H54 (cell line): ENCODE results near the gene HOXB2.

Experiments used
- DNase-seq: peaks from one replicate; pipeline ENCODE4 v3.0.0; 2011; ENCODE audit warnings: low spot score, mixed read lengths; ENCODE audit not compliant: insufficient read length
- FAIRE-seq: peaks from 3 replicates; lab custom pipeline; 2011; peaks lifted over from hg19 to GRCh38; lab: Jason Lieb, UNC
- POLR2A ChIP-seq: IDR thresholded peaks from 2 replicates; pipeline ENCODE4 v1.6.1; 2011; ENCODE audit warnings: low read depth, mild to moderate bottlenecking, low read length

The HOXB2 gene

DNA sequence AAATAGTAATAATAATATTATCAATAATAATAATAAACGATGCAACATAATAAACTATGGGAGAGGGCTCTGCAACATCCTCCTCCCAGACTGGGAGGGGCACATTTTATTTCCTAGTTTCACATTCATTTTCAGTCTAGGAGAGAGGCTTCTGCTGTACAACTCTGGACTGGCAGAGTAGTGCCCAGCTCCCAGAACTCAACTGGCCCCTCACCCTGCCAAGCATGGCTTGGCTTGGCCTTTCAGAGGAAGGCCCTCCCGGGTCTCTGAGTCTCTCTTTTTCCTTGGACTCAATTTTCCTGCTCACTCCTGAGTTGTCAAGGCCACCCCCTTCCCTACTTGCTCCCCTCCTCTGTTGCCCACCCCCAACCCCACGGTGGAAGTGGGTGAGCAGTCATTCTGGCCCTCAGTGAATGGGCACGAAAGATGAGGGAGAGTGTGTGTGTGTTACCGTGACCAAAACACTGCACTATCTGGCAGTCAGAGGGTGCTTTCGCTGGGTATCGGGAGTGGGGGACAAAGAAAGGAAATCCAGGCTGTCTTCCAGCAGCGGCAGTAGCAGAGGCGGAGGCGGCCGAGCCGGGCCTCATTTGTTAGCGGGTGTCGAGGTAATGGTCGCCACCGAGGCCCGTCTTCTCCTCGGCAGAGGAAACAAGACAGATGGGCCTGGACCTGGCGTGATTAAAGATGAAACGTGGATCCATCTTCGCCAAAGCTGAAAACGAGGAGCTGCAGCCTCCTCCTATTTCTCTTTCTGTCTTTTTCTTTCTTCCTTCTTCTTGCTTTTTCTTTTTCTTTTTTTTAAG, 31.0 kb upstream of the HOXB2 start:
- TF ChIP-seq POLR2A = no peak
- FAIRE-seq (no peak), DNase-seq (no peak)

DNA sequence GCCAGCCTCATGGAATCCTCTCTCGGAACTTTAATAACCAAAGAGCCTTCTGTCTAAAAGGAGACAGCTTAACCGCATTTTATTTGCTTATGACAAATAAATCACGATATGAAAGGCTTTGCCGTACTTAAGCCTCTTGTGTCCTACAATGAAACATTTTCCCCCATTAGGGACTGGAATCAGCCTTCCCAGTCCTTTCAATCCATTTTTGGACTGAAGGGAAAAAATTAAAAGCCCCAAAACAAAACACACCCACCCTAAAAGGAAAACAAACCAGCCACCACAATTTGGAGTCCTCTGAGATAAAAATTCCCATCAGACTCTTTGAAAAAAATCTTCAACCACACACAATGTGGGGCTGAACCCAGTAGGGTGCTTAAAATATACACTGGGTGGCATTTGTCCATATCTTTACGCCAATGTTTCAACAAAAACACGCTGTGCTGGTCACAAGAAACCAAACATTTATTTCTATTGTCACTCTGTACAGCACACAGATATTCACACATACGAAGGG, 30.2 kb upstream of the HOXB2 start:
- DNase-seq (no peak), FAIRE-seq (no peak)
- TF ChIP-seq POLR2A = no peak

DNA sequence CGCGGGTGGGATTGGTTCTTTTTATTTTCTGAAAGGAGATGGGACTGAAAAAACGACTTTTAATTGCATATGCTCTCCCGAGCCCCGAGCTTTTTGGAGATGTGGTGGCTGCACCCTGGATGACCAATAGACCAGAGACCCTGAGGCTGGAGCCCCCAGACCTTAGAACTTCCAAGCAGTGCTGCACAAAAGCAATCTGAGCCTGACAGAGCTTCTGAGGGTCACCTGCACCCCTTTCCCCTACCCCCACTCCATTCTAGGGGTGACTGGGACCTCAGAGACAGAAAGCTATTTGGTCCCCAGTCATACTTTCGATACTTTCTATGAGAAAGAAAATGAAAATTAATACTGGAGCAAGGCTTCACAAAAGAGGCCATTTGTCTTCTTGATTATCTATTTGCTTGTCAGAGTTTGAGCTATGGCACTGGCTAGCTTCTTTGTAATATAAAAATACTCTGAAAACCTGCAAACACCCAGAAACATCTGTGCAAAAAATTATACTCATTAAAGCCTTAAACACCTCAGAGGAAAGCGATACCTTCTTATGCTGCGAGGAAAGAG, 29.7 kb upstream of the HOXB2 start:
- TF ChIP-seq POLR2A = no peak
- DNase-seq (no peak), FAIRE-seq (no peak)

DNA sequence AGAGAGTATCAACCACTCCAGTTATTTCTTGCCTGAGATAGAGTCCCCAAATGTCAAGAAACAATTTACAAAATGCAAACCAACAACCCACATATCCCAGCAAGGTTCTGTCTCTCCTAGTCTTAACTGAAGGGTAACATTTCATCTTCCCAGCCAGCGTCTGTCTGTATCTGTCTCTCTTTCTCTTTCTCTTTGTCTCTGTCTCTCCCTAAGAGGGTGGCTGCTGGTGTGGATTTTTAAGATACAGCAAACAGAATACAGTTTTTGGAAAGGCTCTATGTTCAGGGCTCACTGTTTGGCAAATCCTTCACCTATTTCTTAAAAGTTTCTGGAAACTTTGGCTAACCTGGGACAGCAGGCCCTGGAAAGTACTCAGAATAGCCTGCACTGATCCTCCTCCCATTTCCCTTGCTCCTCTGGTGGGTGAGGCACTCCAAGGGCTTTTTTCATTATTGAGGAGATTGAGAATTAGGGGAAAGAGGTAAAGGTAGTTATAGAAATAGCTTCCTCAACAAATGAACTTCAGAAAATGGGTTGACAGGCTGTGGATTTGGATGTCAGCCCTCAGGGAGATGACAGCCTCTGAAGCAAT, 27.0 kb upstream of the HOXB2 start:
- FAIRE-seq (no peak), DNase-seq (no peak)
- no peak for TF ChIP-seq POLR2A

DNA sequence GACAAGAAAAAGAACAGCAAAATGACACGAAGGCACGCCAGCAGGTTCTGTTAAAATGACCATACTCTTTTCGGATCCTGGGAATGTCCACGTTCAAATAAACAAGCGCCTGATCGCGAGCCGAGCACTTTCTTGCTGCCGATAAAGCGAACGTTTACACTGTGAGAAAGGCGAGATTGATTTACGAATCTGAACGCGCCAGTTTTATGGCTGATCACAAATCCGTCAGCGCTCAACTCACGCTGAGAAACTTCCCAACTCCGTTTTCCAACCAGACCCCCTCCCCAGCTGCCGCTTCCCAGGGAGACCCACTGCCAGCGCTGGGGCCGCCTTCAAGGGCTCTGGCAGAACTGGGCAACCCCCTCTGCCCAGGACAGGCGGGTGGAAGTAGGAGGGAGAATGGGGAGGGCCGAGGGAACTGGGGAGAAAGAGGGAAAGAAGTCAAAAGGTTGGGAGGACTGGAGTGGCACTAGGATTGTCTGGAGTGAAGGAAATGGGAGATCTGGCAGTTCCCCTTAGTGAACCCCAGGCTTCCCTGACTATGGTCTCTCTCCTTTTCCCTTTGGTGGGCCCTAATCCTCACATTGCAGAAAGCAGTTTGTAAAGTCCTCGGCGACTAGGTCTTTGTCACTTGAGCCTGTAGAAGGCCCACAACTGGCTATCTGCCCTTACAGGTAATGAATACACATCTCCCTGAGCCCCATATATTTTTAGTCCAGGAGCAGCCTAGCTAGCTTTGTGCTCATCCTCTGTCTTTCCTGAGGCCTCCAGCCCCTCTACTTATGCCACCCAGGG, 26.3 kb upstream of the HOXB2 start:
- DNase-seq (no peak), FAIRE-seq (no peak)
- no peak for TF ChIP-seq POLR2A

DNA sequence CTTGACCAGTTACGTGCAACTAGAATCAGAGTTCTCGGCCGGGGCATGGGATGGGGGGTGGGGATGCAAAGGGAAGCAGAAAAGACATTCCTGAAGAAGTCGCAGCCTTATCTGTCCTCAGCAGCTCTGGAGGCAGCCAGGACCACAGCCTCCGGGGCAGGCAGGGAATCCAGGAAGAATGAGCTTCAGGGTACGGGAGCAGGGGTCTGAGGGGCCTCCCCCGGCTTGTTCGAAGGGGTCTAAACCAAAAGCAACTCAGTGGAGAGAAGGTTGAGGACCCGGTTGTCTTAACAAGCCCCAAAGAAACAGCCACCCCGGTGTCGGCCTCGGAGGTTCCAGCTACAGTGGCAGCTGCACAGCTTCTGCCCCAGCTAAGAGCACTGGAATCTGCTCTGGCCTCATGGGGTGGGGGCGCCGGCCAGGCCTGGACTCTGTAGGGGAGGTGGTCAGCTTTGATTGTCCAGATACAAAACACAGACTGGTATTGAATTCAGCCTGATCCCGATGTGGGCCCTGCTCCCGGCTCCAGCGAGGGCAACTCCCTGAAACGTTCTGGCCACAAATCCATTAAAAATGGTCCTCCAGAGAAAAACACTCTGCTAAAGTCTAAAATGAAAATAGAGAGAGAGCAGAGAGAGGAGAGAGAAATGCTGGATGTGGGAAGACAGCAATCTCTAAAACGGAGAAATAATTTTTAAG, 25.6 kb upstream of the HOXB2 start:
- FAIRE-seq = no peak
- no peak for TF ChIP-seq POLR2A
- no peak for DNase-seq

DNA sequence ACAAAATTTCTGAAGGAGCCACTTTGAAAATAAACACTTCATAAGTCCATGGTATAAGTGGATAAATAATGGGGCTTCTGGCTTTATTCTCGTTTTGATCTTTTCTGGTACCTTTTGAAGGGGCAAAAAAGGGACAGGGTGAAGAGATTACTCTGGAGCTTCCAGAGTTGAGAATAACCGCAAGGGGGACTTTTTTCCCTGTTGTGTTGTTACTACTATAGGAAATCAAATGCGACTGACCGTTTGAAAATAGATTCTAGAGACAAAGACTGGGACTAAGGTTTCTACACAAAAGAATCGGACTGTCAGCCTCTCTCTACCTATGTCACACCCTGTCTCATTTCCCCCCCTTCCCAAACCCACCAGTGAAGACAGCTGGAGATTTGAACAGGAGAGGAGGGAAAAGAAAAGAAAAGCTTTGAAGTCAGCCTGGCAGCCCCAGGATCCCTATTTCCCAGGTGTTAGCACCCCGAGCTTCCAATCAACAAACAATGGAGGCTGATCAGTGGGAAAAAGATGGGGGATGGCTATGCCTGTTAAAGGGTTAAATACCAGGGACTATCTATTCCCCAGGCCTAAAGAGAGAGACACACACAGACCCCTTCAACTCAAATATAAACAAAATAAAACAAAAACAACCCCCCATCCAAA, 24.9 kb upstream of the HOXB2 start:
- FAIRE-seq (no peak), DNase-seq (no peak)
- no peak for TF ChIP-seq POLR2A

DNA sequence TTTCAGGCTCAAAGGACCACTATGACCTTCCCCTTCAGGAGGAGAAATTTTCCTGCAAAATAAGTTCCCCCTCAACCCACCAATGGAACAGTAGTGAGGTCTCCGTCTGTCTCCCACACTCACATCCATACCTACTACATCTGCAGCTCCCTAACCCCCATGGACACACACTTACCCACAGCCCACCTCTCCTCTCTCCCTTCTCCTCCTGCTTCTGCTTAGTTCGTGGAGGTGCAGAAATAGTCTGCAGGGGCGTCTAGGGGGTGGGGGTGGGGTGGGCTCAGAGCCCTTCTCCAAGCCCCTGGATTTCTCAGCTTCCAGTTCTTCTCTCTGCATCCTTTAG, 24.3 kb upstream of the HOXB2 start:
- FAIRE-seq (no peak), DNase-seq (no peak)
- no peak for TF ChIP-seq POLR2A

DNA sequence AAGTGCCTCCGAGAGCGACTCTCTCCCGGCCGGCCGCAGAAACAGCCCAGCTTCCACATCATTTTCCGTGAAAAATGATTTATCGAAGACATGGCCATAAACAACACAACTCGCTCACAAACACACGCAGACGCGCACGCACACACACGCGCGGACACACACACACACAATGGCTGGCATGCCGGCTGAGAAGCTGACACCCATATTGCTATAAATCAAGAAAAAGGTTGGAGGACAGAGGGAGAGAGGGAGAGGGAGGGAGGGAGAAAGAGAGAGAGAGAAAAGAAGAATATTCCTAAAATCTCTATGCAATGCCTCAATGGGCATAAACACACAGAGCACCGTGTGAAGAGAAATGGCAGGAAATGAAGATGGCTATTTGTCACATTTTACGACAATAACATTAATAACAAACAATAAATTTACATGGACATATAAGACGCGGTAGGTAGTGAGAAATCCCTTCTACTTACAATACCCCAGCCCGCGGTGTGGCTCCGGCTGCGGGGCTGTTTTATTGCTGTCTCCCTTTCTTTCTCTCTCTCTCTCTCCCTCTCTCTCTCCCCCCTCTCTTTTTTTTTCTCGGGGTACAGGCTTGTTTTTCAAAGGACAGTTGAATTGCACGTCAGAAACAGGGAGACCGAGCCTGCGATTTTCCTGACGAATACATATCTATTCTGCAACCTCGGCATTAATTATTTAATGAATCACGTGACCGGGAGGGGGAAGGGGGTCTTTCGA, 23.8 kb upstream of the HOXB2 start:
- TF ChIP-seq POLR2A = no peak
- no peak for FAIRE-seq
- DNase-seq = no peak

DNA sequence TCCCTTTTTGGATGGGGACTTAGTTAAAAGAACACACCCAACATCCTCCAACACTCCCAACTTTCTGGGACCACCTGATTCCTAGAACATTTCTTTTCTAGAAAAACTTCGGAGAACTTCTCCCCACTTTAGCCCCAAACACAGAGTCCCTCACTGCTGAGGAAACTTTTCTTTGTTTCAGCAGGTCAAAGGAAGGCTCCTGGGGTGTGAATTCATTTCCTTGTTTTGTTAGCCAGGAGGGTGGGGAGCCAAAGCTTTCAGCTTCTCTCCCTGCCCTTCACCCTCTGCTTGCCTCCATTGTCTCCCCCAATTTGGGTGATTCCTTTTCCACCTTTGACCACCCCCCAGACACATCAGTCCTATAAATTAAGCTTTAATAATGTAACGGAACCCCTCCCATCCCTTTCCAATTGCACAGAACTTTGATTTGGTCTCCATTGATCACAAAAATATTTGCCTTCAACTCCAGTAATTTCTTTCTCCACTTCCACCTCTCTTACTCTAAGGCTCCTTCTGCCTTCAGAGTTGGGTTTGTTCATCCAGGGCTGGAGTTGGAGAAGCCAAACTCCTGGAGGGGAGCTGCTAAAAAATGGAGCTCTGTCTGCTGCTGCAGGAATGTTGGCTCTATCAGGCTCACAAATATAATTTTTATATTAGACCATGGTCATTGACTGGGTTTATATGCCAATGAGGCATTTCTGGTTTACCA, 22.9 kb upstream of the HOXB2 start:
- FAIRE-seq (no peak), DNase-seq (no peak)
- TF ChIP-seq POLR2A = no peak

DNA sequence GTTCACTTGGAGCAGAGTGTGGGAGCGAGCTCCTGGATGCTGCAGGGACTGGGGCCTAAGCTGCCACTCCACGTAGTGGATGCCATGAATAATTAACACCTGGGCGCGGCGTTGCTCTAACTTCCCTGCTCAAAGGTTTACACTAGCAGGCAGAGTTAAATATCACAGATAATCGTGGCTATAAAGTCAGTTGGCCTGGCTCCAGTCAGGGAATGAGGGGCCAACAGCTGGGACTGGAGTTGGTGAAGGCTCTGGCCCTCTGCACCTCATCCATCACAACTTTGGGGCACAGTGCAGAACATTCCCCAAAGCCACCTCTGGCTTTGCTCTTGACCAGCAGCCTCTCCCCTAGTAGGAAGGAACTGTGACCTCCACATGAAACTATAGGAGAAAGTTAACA, 22.3 kb upstream of the HOXB2 start:
- DNase-seq = no peak
- no peak for TF ChIP-seq POLR2A
- FAIRE-seq = no peak

DNA sequence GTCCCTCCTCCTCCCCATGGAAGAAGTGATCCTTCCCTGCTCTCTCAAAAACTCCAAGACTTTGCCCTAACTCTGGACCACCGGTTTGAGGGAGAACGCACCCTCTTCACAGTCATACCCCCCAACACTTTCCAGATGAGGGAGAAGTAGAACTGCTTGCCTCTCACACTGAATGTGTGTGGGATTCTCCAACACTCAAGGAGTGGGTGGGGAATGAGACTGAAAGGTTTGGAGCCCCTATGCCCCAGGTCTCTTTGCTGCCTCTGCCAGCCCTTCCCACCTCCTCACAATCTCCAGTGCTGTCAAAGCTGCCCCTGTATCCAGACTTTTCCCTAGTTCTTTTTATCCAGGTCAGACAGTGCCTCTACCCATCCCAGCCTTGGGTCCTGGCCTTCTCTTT, 21.8 kb upstream of the HOXB2 start:
- FAIRE-seq (no peak), DNase-seq (no peak)
- no peak for TF ChIP-seq POLR2A
